Liver (tissue), 9 donors: ENCODE measurements around the gene CLEC16A. TPM values are rescaled to one million over a fixed set of nuclear protein-coding genes. Genes with fewer than 3 reads are reported as not detected.

ENCODE experiments used
- DNase-seq: peaks from one replicate; pipeline ENCODE4 v3.0.0-alpha.2; 2017; ENCODE audit warnings: low spot score
- H3K27ac ChIP-seq, 2 donors: one replicate each; pipeline ENCODE4 v1.7.0; 2013; ENCODE audit warnings: inconsistent platforms in 2 of 2, low read length in 2 of 2, control low read depth in 1 of 2, low read depth in 1 of 2, mild to moderate bottlenecking in 1 of 2
- H3K27me3 ChIP-seq, 4 donors: one replicate each; pipeline versions ENCODE4 v1.6.1 to v1.7.0; 2013; ENCODE audit warnings: low read length in 3 of 4, inconsistent platforms in 1 of 4, mild to moderate bottlenecking in 1 of 4, moderate library complexity in 1 of 4; ENCODE audit not compliant: control insufficient read depth in 4 of 4, insufficient read depth in 4 of 4
- H3K36me3 ChIP-seq, 4 donors: one replicate each; pipeline versions ENCODE4 v1.6.1 to v1.7.0; 2013; ENCODE audit warnings: low read length in 3 of 4, mild to moderate bottlenecking in 3 of 4, low read depth in 1 of 4, moderate library complexity in 1 of 4; ENCODE audit not compliant: control insufficient read depth in 4 of 4, insufficient read depth in 3 of 4
- H3K4me1 ChIP-seq, 4 donors: one replicate each; pipeline versions ENCODE4 v1.6.1 to v1.7.0; 2013; ENCODE audit warnings: low read length in 3 of 4, mild to moderate bottlenecking in 3 of 4, moderate library complexity in 1 of 4; ENCODE audit not compliant: control insufficient read depth in 4 of 4, insufficient read depth in 4 of 4
- H3K4me3 ChIP-seq, 3 donors: one replicate each; pipeline versions ENCODE4 v1.6.1 to v1.7.0; 2013; ENCODE audit warnings: low read length in 3 of 3, control low read depth in 1 of 3, low read depth in 1 of 3, mild to moderate bottlenecking in 1 of 3
- H3K9ac ChIP-seq, 2 donors: one replicate each; pipeline ENCODE4 v1.7.0; 2013; ENCODE audit warnings: low read length in 2 of 2, mild to moderate bottlenecking in 2 of 2, moderate library complexity in 2 of 2, control low read depth in 1 of 2, low read depth in 1 of 2
- H3K9me3 ChIP-seq, 4 donors: one replicate each; pipeline versions ENCODE4 v1.6.1 to v1.7.0; 2013; ENCODE audit warnings: low read length in 3 of 4; ENCODE audit not compliant: control insufficient read depth in 4 of 4
- EGR1 ChIP-seq, 2 donors: IDR thresholded peaks; 2 replicates each; pipeline ENCODE4 v1.6.1; 2016 to 2018; ENCODE audit warnings: antibody characterized with exemption in 2 of 2, low read depth in 2 of 2
- FOXA1 ChIP-seq: IDR thresholded peaks from 2 replicates; pipeline ENCODE4 v1.6.1; 2016; ENCODE audit warnings: antibody characterized with exemption
- FOXA2 ChIP-seq: IDR thresholded peaks from 2 replicates; pipeline ENCODE4 v1.6.1; 2016; ENCODE audit warnings: antibody characterized with exemption
- GABPA ChIP-seq, 2 donors: IDR thresholded peaks in 1 of 2; conservative IDR thresholded peaks in 1 of 2; 2 replicates each; pipeline ENCODE4 v1.6.1; 2016; ENCODE audit warnings: antibody characterized with exemption in 2 of 2, mild to moderate bottlenecking in 1 of 2, moderate library complexity in 1 of 2
- HNF4A ChIP-seq, 2 donors: conservative IDR thresholded peaks; 2 replicates each; pipeline ENCODE4 v1.6.1; 2016; ENCODE audit warnings: antibody characterized with exemption in 2 of 2, mild to moderate bottlenecking in 2 of 2
- HNF4G ChIP-seq: IDR thresholded peaks from 2 replicates; pipeline ENCODE4 v1.6.1; 2016; ENCODE audit warnings: antibody characterized with exemption
- JUND ChIP-seq, 2 donors: IDR thresholded peaks; 2 replicates each; pipeline ENCODE4 v1.6.1; 2016; ENCODE audit warnings: antibody characterized with exemption in 2 of 2
- MAX ChIP-seq: IDR thresholded peaks from 2 replicates; pipeline ENCODE4 v1.6.1; 2016; ENCODE audit warnings: antibody characterized with exemption
- NR2F2 ChIP-seq: IDR thresholded peaks from 2 replicates; pipeline ENCODE4 v1.6.1; 2016; ENCODE audit warnings: antibody characterized with exemption
- RAD21 ChIP-seq, 2 donors: IDR thresholded peaks; 2 replicates each; pipeline ENCODE4 v1.6.1; 2016; ENCODE audit warnings: antibody characterized with exemption in 2 of 2, mild to moderate bottlenecking in 2 of 2
- RXRA ChIP-seq, 2 donors: IDR thresholded peaks; 2 replicates each; pipeline ENCODE4 v1.6.1; 2017 to 2018; ENCODE audit warnings: antibody characterized with exemption in 2 of 2, mild to moderate bottlenecking in 1 of 2
- SP1 ChIP-seq: IDR thresholded peaks from 2 replicates; pipeline ENCODE4 v1.6.1; 2018; ENCODE audit warnings: antibody characterized with exemption, mild to moderate bottlenecking
- TAF1 ChIP-seq: conservative IDR thresholded peaks from 2 replicates; pipeline ENCODE4 v1.6.1; 2016; ENCODE audit warnings: antibody characterized with exemption, mild to moderate bottlenecking
- YY1 ChIP-seq: IDR thresholded peaks from 2 replicates; pipeline ENCODE4 v1.6.1; 2016; ENCODE audit warnings: antibody characterized with exemption, mild to moderate bottlenecking
- WGBS: extraction: QIAGEN DNeasy Blood & Tissue Kit; methylation state at CpG from one replicate; pipeline ENCODE4 v1.1.7; 2013; 5-methylcytosine and 5-hydroxymethylcytosine counted together
- polyA plus RNA-seq, 2 donors: library from polyadenylated mRNA; stranded (reverse) in 1 of 2; unstranded in 1 of 2; fragments of 200-250 nt in 1 of 2; fragments of >200 nt in 1 of 2; fragmentation: Nextera tagmentation in 1 of 2; extraction: Ambion mirVana in 1 of 2; gene quantifications; one replicate each; pipeline versions ENCODE4 v1.2.1 to v1.2.3, GENCODE V29; 2013 to 2015
- total RNA-seq, 2 donors: library from RNA; depleted of rRNA; stranded (reverse); fragments of >200 nt; gene quantifications; one replicate each; pipeline ENCODE4 v1.2.3, GENCODE V29; 2014
- TF ChIP-seq, protein P1 (sequence below): IDR thresholded peaks from 2 replicates; pipeline ENCODE4 v1.6.1; 2016; ENCODE audit warnings: antibody characterized with exemption, mild to moderate bottlenecking
- TF ChIP-seq, protein P2 (sequence below): fragments of 150-350 bp; IDR thresholded peaks from 2 replicates; pipeline ENCODE4 v1.5.1; 2017; ENCODE audit warnings: improper control_type of control experiment, low read depth, low read length; ENCODE audit not compliant: missing input control
- TF ChIP-seq, protein P3 (sequence below): IDR thresholded peaks from 2 replicates; pipeline ENCODE4 v1.6.1; 2016; ENCODE audit warnings: antibody characterized with exemption
- donor health status: healthy.
- donor health status: healthy.
- donor health status: healthy.
- donor health status: healthy.
- donor health status: healthy.

Gene CLEC16A
- total and polyA plus RNA-seq, 4 donors = 9.7 to 23.0 (median 17.4) TPM

DNA sequence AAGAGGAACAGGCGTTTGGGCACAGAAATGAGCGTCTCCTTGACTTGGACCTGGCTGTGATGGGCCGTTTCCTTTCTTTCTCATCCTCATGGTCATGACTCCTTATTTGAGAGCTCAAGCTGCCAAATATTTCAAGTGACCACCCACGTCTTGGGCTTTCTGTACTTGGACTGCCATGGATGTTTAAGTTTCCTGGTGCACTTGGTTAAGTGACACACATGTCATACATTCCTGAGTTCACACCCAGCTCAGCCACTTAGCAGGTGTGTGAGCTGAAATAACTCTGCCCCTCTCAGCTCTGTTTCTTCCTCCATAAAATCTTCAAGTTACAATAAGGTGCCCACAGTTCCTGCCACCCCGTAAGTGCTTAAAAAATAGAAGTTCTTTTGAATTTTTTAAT lies 114.5 kb downstream of the CLEC16A start:
- no peak overlapping the region for H3K9ac ChIP-seq
- DNase-seq = no peak
- H3K27ac ChIP-seq = no peak overlapping the region
- H3K27me3 ChIP-seq = no peaks in the 10 kb centered on the region
- TF ChIP-seq HNF4G (no peak), YY1 (no peak), RXRA (IDR thresholded peaks at IDR 0.05) (no peak), MAX (no peak), JUND (IDR thresholded peaks at IDR 0.05) (no peak), FOXA2 (no peak), TAF1 (no peak), EGR1 (IDR thresholded peaks at IDR 0.05; ENCODE audit: low read depth in 2 of 2) (no peak), GABPA (IDR thresholded peaks at IDR 0.05 in 1 of 2, conservative IDR thresholded peaks at IDR 0.05 in 1 of 2) (no peak)
- TF ChIP-seq, protein P1, sequence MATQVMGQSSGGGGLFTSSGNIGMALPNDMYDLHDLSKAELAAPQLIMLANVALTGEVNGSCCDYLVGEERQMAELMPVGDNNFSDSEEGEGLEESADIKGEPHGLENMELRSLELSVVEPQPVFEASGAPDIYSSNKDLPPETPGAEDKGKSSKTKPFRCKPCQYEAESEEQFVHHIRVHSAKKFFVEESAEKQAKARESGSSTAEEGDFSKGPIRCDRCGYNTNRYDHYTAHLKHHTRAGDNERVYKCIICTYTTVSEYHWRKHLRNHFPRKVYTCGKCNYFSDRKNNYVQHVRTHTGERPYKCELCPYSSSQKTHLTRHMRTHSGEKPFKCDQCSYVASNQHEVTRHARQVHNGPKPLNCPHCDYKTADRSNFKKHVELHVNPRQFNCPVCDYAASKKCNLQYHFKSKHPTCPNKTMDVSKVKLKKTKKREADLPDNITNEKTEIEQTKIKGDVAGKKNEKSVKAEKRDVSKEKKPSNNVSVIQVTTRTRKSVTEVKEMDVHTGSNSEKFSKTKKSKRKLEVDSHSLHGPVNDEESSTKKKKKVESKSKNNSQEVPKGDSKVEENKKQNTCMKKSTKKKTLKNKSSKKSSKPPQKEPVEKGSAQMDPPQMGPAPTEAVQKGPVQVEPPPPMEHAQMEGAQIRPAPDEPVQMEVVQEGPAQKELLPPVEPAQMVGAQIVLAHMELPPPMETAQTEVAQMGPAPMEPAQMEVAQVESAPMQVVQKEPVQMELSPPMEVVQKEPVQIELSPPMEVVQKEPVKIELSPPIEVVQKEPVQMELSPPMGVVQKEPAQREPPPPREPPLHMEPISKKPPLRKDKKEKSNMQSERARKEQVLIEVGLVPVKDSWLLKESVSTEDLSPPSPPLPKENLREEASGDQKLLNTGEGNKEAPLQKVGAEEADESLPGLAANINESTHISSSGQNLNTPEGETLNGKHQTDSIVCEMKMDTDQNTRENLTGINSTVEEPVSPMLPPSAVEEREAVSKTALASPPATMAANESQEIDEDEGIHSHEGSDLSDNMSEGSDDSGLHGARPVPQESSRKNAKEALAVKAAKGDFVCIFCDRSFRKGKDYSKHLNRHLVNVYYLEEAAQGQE = no peak
- TF ChIP-seq, protein P2, sequence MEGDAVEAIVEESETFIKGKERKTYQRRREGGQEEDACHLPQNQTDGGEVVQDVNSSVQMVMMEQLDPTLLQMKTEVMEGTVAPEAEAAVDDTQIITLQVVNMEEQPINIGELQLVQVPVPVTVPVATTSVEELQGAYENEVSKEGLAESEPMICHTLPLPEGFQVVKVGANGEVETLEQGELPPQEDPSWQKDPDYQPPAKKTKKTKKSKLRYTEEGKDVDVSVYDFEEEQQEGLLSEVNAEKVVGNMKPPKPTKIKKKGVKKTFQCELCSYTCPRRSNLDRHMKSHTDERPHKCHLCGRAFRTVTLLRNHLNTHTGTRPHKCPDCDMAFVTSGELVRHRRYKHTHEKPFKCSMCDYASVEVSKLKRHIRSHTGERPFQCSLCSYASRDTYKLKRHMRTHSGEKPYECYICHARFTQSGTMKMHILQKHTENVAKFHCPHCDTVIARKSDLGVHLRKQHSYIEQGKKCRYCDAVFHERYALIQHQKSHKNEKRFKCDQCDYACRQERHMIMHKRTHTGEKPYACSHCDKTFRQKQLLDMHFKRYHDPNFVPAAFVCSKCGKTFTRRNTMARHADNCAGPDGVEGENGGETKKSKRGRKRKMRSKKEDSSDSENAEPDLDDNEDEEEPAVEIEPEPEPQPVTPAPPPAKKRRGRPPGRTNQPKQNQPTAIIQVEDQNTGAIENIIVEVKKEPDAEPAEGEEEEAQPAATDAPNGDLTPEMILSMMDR = no peak
- H3K36me3 ChIP-seq = peaks cover 3 to 12% (median 7%) of the 10 kb centered on the region in 4 donors
- H3K4me1 ChIP-seq = peaks cover 0 to 2% (median 0%) of the 10 kb centered on the region in 4 donors
- no peaks in the 10 kb centered on the region for H3K9me3 ChIP-seq
- H3K4me3 ChIP-seq = no peak overlapping the region
- WGBS = 90% methylated on average over 5 of the region's 5 CpGs

DNA sequence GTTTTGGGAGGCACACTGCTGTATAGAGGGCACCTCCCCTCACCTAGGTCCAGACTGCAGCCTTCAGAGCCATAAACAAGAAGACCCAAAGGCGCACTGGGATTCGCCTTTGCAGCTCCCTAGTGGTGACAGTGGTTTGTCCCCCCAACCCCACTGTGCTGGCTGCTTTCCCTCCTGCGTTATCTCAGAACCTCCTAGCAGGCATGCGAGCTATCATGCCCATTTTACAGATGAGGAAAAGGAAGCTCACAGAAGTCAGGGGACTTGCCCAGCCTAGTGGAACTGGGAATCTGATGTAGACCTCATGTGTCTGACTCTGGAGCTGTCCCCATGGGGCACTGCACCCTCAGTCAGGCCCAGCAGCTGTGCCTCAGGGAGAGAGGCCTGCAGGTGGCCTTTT lies 115.2 kb downstream of the CLEC16A start:
- TF ChIP-seq SP1 = no peak
- TF ChIP-seq RAD21 (IDR thresholded peaks at IDR 0.05) = no peak
- no peak for TF ChIP-seq FOXA1
- no peak for TF ChIP-seq TAF1
- TF ChIP-seq JUND (IDR thresholded peaks at IDR 0.05) = no peak
- no peak for TF ChIP-seq NR2F2
- TF ChIP-seq GABPA (IDR thresholded peaks at IDR 0.05 in 1 of 2, conservative IDR thresholded peaks at IDR 0.05 in 1 of 2) = no peak
- no peak for TF ChIP-seq EGR1 (IDR thresholded peaks at IDR 0.05; ENCODE audit: low read depth in 2 of 2)
- no peak for TF ChIP-seq MAX
- TF ChIP-seq HNF4G = no peak
- no peak for TF ChIP-seq HNF4A (conservative IDR thresholded peaks at IDR 0.05)
- TF ChIP-seq, protein P1 = no peak
- TF ChIP-seq, protein P3, sequence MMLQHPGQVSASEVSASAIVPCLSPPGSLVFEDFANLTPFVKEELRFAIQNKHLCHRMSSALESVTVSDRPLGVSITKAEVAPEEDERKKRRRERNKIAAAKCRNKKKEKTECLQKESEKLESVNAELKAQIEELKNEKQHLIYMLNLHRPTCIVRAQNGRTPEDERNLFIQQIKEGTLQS = no peak
- TF ChIP-seq FOXA2 = no peak
- TF ChIP-seq RXRA (IDR thresholded peaks at IDR 0.05) = no peak
- TF ChIP-seq, protein P2 = no peak
- H3K4me3 ChIP-seq = no peak overlapping the region
- DNase-seq = no peak
- peaks cover 0 to 2% (median 0%) of the 10 kb centered on the region in 4 donors for H3K4me1 ChIP-seq
- H3K9me3 ChIP-seq = no peaks in the 10 kb centered on the region
- H3K9ac ChIP-seq = no peak overlapping the region
- H3K27ac ChIP-seq = no peak overlapping the region
- WGBS = 98% methylated on average over 4 of the region's 4 CpGs
- no peaks in the 10 kb centered on the region for H3K27me3 ChIP-seq
- peaks cover 3 to 9% (median 6%) of the 10 kb centered on the region in 4 donors for H3K36me3 ChIP-seq
